Left lung (tissue), 10 donors: ENCODE data around the gene C3AR1. TPM values are rescaled to one million over a fixed set of nuclear protein-coding genes. Genes with fewer than 3 reads are reported as not detected.

Experiments
- ATAC-seq: fragments of 200-7000 bp; cut with Tn5 transposase; one replicate; pipeline ENCODE4 v1.9.1; 2020; ENCODE audit warnings: moderate library complexity
- DNase-seq, 4 donors: peaks; one replicate each; pipeline ENCODE4 v3.0.0-alpha.2; 2013 to 2020
- H3K27ac ChIP-seq, 2 donors: fragments of 200-600 bp; sonication (generic) in 1 of 2; one replicate each; pipeline versions ENCODE4 v1.5.0 to v1.8.0; 2020 to 2021
- H3K27me3 ChIP-seq, 2 donors: fragments of 200-600 bp; sonication (generic) in 1 of 2; one replicate each; pipeline versions ENCODE4 v1.5.0 to v1.8.0; 2020 to 2021
- H3K36me3 ChIP-seq, 2 donors: fragments of 200-600 bp; sonication (generic) in 1 of 2; one replicate each; pipeline versions ENCODE4 v1.5.0 to v1.8.0; 2020 to 2021
- H3K4me1 ChIP-seq, 2 donors: fragments of 200-600 bp; one replicate each; pipeline ENCODE4 v1.8.0; 2021
- H3K4me3 ChIP-seq, 2 donors: fragments of 200-600 bp; sonication (generic) in 1 of 2; one replicate each; pipeline versions ENCODE4 v1.5.0 to v1.8.0; 2020 to 2021; ENCODE audit warnings: mild to moderate bottlenecking in 1 of 2
- H3K9me3 ChIP-seq, 2 donors: fragments of 200-600 bp; sonication (generic) in 1 of 2; one replicate each; pipeline versions ENCODE4 v1.5.0 to v1.8.0; 2020 to 2021
- intact Hi-C, 2 donors: fragments of 100-400 bp; cut with DNase I; formaldehyde crosslinking; loops; one replicate each; pipeline versions ENCODE4 v1.11.2 to v1.14.2; 2022
- polyA plus RNA-seq, 6 donors: library from polyadenylated mRNA; unstranded; fragments of 120-200 nt; gene quantifications; one replicate each; pipeline ENCODE4 v1.2.1, GENCODE V29; 2013; ENCODE audit not compliant: insufficient read length in 6 of 6
- total RNA-seq, 2 donors: library from RNA; stranded (reverse); fragmentation: NEBNext Ultra II Directional; extraction: Animal tissue kit (Norgen Biotek cat#: 25700); gene quantifications; one replicate each; pipeline ENCODE4 v1.2.1, GENCODE V29; 2021
- TF ChIP-seq, protein P1 (sequence below), 2 donors: fragments of 200-600 bp; sonication (generic) in 1 of 2; IDR thresholded peaks; one replicate each; pipeline versions ENCODE4 v1.5.0 to v1.8.0; 2021; ENCODE audit warnings: antibody characterized with exemption in 2 of 2
- donor health status: DM: no; HTN: yes; CAD: no.
- donor health status: DM: no; HTN: no; CAD: no.

Gene C3AR1
- total and polyA plus RNA-seq, 8 donors = 3.0 to 66.4 (median 4.5) TPM

DNA sequence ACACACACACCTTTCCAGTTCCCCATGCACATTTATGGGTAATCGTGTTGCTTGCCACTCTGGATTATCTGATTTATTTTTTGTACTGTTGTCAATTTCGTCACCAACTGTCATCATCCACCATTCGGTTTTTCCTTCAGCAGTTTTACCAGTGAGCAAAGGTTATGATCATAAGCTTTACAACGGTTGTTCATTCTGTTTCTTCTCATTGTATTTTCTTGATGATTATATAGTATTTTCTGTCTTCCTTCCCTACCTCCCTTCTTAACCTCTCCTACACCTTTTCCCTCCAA is 16.6 kb upstream of the C3AR1 start:
- peak overlapping the region in 1 of 2 donors; percentile 95 for H3K27ac ChIP-seq
- ATAC-seq (no peak), DNase-seq (peak in 1 of 4 donors; percentile 15)
- intact Hi-C loops = no loop called here
- peaks cover 6 to 58% of the 10 kb centered on the region in 2 donors for H3K4me1 ChIP-seq
- no peaks in the 10 kb centered on the region for H3K9me3 ChIP-seq
- TF ChIP-seq, protein P1, sequence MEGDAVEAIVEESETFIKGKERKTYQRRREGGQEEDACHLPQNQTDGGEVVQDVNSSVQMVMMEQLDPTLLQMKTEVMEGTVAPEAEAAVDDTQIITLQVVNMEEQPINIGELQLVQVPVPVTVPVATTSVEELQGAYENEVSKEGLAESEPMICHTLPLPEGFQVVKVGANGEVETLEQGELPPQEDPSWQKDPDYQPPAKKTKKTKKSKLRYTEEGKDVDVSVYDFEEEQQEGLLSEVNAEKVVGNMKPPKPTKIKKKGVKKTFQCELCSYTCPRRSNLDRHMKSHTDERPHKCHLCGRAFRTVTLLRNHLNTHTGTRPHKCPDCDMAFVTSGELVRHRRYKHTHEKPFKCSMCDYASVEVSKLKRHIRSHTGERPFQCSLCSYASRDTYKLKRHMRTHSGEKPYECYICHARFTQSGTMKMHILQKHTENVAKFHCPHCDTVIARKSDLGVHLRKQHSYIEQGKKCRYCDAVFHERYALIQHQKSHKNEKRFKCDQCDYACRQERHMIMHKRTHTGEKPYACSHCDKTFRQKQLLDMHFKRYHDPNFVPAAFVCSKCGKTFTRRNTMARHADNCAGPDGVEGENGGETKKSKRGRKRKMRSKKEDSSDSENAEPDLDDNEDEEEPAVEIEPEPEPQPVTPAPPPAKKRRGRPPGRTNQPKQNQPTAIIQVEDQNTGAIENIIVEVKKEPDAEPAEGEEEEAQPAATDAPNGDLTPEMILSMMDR (IDR thresholded peaks at IDR 0.05) = no peak
- no peaks in the 10 kb centered on the region for H3K27me3 ChIP-seq
- H3K36me3 ChIP-seq = no peaks in the 10 kb centered on the region
- peak overlapping the region; percentile 16 to 80 for H3K4me3 ChIP-seq

DNA sequence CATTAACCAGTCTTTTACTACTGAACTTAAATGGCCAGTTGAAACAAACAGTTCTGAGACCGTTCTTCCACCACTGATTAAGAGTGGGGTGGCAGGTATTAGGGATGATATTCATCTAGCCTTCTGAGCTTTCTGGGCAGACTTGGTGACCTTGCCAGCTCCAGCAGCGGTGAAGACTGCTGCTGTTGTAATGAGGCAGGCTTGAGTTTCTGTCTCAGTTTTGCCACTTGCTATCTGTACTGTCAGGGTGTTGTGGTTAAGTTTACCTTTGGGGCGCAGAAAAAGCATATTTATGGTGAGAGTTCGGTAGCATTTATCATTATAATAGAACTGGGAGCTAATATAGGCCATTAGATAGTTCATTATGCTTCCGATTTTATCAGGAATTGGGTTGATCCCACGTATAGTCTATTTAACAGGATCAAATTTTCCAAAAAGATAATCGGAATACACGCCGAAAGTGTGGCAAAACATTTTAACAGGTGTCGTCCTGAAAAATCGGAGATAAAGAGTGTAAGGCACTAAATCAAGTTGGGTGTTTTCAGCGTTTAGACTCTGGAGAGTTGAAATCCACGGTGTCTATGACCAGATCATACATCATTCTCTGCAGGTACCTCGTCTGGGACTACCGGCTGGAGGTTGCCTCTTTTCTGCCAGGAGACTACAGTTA is 15.2 kb upstream of the C3AR1 start:
- ATAC-seq = peak; percentile 44
- Histone ChIP-seq H3K9me3 (no peaks in the 10 kb centered on the region), H3K27me3 (no peaks in the 10 kb centered on the region), H3K4me3 (peak overlapping the region; percentile 80 to 95), H3K36me3 (no peaks in the 10 kb centered on the region), H3K27ac (peak overlapping the region; percentile 92 to 95), H3K4me1 (peaks cover 6 to 63% of the 10 kb centered on the region in 2 donors)
- intact Hi-C loops = no loop called here
- DNase-seq = peak in 1 of 4 donors; percentile 20
- TF ChIP-seq, protein P1 (IDR thresholded peaks at IDR 0.05) = no peak

DNA sequence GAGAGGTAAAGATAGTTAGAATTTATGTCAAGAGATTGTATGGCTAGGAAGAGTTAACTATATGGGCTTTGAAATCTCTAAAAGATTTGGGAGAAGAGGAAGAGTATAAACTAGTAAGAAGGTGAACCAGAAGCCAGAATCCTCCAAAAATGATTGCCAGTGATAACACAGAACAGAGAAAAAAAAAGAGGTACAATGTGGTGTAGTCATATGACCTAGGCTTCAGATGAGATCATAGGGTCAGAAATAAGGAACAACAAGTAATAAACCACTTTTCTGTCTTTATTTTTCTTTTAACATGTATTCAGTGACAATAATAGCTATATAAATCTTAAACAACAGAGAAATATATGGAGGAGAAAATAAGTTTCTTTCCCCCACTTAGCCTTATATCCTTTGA is 14.0 kb upstream of the C3AR1 start:
- Histone ChIP-seq H3K27me3 (no peaks in the 10 kb centered on the region), H3K4me3 (no peak overlapping the region), H3K36me3 (no peaks in the 10 kb centered on the region), H3K27ac (peak overlapping the region in 1 of 2 donors; percentile 95), H3K9me3 (no peaks in the 10 kb centered on the region), H3K4me1 (peaks cover 6 to 66% of the 10 kb centered on the region in 2 donors)
- no peak for DNase-seq
- ATAC-seq = no peak
- TF ChIP-seq, protein P1 (IDR thresholded peaks at IDR 0.05) = no peak
- intact Hi-C loops = no loop called here

DNA sequence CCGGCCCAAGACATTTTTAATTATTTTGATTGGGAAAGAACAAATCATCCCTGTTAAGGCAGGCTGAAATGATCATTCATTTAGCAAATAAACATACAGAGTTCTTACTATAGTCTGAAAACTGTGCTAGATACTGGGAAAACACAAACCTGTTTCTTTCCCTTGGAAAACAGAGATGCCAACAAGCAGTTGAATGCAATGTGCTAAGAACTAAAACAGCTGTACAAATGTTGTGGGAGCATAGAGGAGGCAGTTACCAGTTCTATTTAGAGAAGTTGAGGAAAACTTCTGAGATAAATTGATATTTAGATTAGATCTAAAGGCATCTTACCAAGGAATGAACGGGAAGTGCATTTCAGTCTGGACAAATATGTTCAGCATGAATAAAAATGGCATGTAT is 12.8 kb upstream of the C3AR1 start:
- Histone ChIP-seq H3K36me3 (no peaks in the 10 kb centered on the region), H3K9me3 (no peaks in the 10 kb centered on the region)

DNA sequence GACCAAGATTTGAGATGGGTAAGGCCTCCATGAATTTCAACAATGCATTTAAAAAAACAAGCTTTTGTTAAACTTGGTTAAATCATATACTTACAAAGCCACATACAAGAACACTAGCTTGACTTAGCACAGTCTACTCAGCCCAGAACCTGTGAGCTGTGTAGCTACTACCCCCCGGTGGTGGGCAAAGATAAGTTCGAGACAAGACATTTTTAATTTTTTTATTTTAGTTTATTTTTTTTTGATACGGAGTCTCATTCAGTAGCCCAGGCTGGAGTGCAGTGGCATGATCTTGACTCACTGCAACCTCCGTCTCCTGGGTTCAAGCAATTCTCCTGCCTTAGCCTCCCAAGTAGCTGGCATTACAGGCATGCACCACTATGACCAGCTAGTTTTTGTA is 12.2 kb upstream of the C3AR1 start:
- DNase-seq = peak in 1 of 4 donors; percentile 40
- peaks cover 6 to 51% of the 10 kb centered on the region in 2 donors for H3K4me1 ChIP-seq
- TF ChIP-seq, protein P1 (IDR thresholded peaks at IDR 0.05) = peak in 1 of 2 donors; percentile 18
- H3K36me3 ChIP-seq = no peaks in the 10 kb centered on the region
- intact Hi-C loops = no loop called here
- H3K9me3 ChIP-seq = no peaks in the 10 kb centered on the region
- H3K27ac ChIP-seq = no peak overlapping the region
- no peak overlapping the region for H3K4me3 ChIP-seq
- H3K27me3 ChIP-seq = no peaks in the 10 kb centered on the region
- ATAC-seq = no peak

More for the DNA sequence above, 12.8 kb upstream of the C3AR1 start:
- no peak for DNase-seq
- intact Hi-C loops = no loop called here
- TF ChIP-seq, protein P1 (IDR thresholded peaks at IDR 0.05) = no peak
- Histone ChIP-seq H3K27ac (no peak overlapping the region), H3K4me1 (peaks cover 6 to 56% of the 10 kb centered on the region in 2 donors), H3K4me3 (no peak overlapping the region), H3K27me3 (no peaks in the 10 kb centered on the region)
- no peak for ATAC-seq
